Osteoblast (primary cell): Measurements from ENCODE around the gene DNAJC10. TPM values are rescaled to one million over a fixed set of nuclear protein-coding genes. Genes with fewer than 3 reads are reported as not detected.

Experiments used
- DNase-seq: peaks from one replicate; pipeline ENCODE4 v3.0.0; 2011; ENCODE audit warnings: low spot score, mixed read lengths; ENCODE audit not compliant: insufficient read length; ENCODE audit errors: missing footprints
- H2AFZ ChIP-seq: 2 replicates; pipeline ENCODE4 v1.6.0; 2011; ENCODE audit warnings: mild to moderate bottlenecking, low read length
- H3K27ac ChIP-seq: 2 replicates; pipeline ENCODE4 v1.5.1; 2011; ENCODE audit warnings: mild to moderate bottlenecking, low read depth, low read length, moderate library complexity
- H3K27me3 ChIP-seq: 2 replicates; pipeline ENCODE4 v1.6.0; 2012; ENCODE audit warnings: mild to moderate bottlenecking, control low read depth, inconsistent platforms, low read length, moderate library complexity; ENCODE audit not compliant: insufficient read depth
- H3K36me3 ChIP-seq: 2 replicates; pipeline ENCODE4 v1.5.1; 2011; ENCODE audit warnings: mild to moderate bottlenecking, low read length, control low read depth, moderate library complexity; ENCODE audit not compliant: insufficient read depth
- H3K4me1 ChIP-seq: 2 replicates; pipeline ENCODE4 v1.5.1; 2011; ENCODE audit warnings: mild to moderate bottlenecking, low read length, control low read depth, moderate library complexity; ENCODE audit not compliant: insufficient read depth
- H3K4me2 ChIP-seq: 2 replicates; pipeline ENCODE4 v1.6.0; 2011; ENCODE audit warnings: mild to moderate bottlenecking, low read length; ENCODE audit not compliant: insufficient read depth
- H3K4me3 ChIP-seq: fragments of 200-600 bp; sonication (generic); 3 replicates; pipeline ENCODE4 v1.5.1; 2012; ENCODE audit warnings: mild to moderate bottlenecking, low read length, inconsistent platforms; ENCODE audit not compliant: insufficient read depth
- H3K79me2 ChIP-seq: 2 replicates; pipeline ENCODE4 v1.6.0; 2012; ENCODE audit warnings: mild to moderate bottlenecking, low read length, control low read depth, inconsistent platforms; ENCODE audit not compliant: insufficient read depth
- H3K9me3 ChIP-seq: 2 replicates; pipeline ENCODE4 v1.5.1; 2011; ENCODE audit warnings: low read depth, low read length, control low read depth
- H4K20me1 ChIP-seq: 2 replicates; pipeline ENCODE4 v1.6.0; 2012; ENCODE audit warnings: mild to moderate bottlenecking, low read length, control low read depth; ENCODE audit not compliant: insufficient read depth
- CTCF ChIP-seq: IDR thresholded peaks from 2 replicates; pipeline ENCODE4 v1.5.1; 2011; ENCODE audit warnings: mild to moderate bottlenecking, low read depth, low read length, moderate library complexity; ENCODE audit errors: extremely low read depth
- total RNA-seq: library from RNA; depleted of rRNA; stranded (reverse); fragments of >200 nt; gene quantifications from 2 replicates; pipeline ENCODE4 v1.2.3, GENCODE V29; 2012

Gene DNAJC10
- total RNA-seq, 1 donor: 112 TPM

GRCh38 chr2:182668671-182669070, 47.4 kb upstream of the DNAJC10 start:
- DNase-seq: no peak
- no peak for TF ChIP-seq CTCF
- Histone ChIP-seq H3K79me2 (no peaks in the 10 kb centered on the region), H3K9me3 (no peaks in the 10 kb centered on the region), H3K27ac (no peak overlapping the region), H3K27me3 (no peaks in the 10 kb centered on the region), H3K36me3 (no peaks in the 10 kb centered on the region), H2AFZ (no peak overlapping the region), H4K20me1 (no peaks in the 10 kb centered on the region), H3K4me3 (no peak overlapping the region), H3K4me2 (no peak overlapping the region), H3K4me1 (peaks cover 3% of the 10 kb centered on the region)

GRCh38 chr2:182672466-182673165, 43.4 kb upstream of the DNAJC10 start:
- Histone ChIP-seq H3K4me1 (peaks cover 3% of the 10 kb centered on the region), H3K79me2 (no peaks in the 10 kb centered on the region), H3K4me3 (no peak overlapping the region), H2AFZ (peak overlapping the region; percentile 71), H4K20me1 (no peaks in the 10 kb centered on the region), H3K36me3 (no peaks in the 10 kb centered on the region), H3K27me3 (no peaks in the 10 kb centered on the region), H3K4me2 (peak overlapping the region; percentile 60), H3K27ac (peak overlapping the region; percentile 79), H3K9me3 (no peaks in the 10 kb centered on the region)
- peak; percentile 62 for DNase-seq
- TF ChIP-seq CTCF: no peak

GRCh38 chr2:182680837-182681236, 35.2 kb upstream of the DNAJC10 start:
- Histone ChIP-seq H3K27ac (no peak overlapping the region), H3K4me3 (no peak overlapping the region), H3K36me3 (no peaks in the 10 kb centered on the region), H3K79me2 (no peaks in the 10 kb centered on the region), H3K4me1 (no peaks in the 10 kb centered on the region), H2AFZ (no peak overlapping the region), H4K20me1 (no peaks in the 10 kb centered on the region), H3K27me3 (no peaks in the 10 kb centered on the region), H3K4me2 (no peak overlapping the region), H3K9me3 (no peaks in the 10 kb centered on the region)
- no peak for DNase-seq
- no peak for TF ChIP-seq CTCF

- no peaks in the 10 kb centered on the region for H3K79me2 ChIP-seq
- no peaks in the 10 kb centered on the region for H4K20me1 ChIP-seq
- no peaks in the 10 kb centered on the region for H3K4me1 ChIP-seq
- H3K4me2 ChIP-seq: no peak overlapping the region
- no peaks in the 10 kb centered on the region for H3K9me3 ChIP-seq
- no peak overlapping the region for H2AFZ ChIP-seq
- H3K27ac ChIP-seq: no peak overlapping the region
- no peaks in the 10 kb centered on the region for H3K27me3 ChIP-seq
- no peaks in the 10 kb centered on the region for H3K36me3 ChIP-seq
- no peak overlapping the region for H3K4me3 ChIP-seq
- TF ChIP-seq CTCF: no peak
- DNase-seq: peak; percentile 13
Observed at GRCh38 chr2:182682210-182682609, 33.8 kb upstream of the DNAJC10 start.
